SJCRH30 (cell line): ENCODE measurements around the gene PDCD1LG2. TPM values are rescaled to one million over a fixed set of nuclear protein-coding genes. Genes with fewer than 3 reads are reported as not detected.
A peak's percentile ranks its signal among the peaks of the same experiment; 100 is the strongest.

Experiments
- DNase-seq, 2 experiments: peaks; one replicate each; pipeline ENCODE4 v3.0.0-alpha.2; 2015 to 2020
- H3K27ac ChIP-seq: fragments of 250-450 bp; sonication (Bioruptor Pico); 2 replicates; pipeline ENCODE4 v1.5.1; 2020; ENCODE audit warnings: mild to moderate bottlenecking, moderate library complexity
- H3K27me3 ChIP-seq: fragments of 250-450 bp; sonication (Bioruptor Pico); 2 replicates; pipeline ENCODE4 v1.5.1; 2020; ENCODE audit warnings: mild to moderate bottlenecking, moderate library complexity
- H3K36me3 ChIP-seq: fragments of 250-450 bp; sonication (Bioruptor Pico); 2 replicates; pipeline ENCODE4 v1.5.1; 2020; ENCODE audit warnings: mild to moderate bottlenecking, moderate library complexity
- H3K4me1 ChIP-seq: fragments of 250-450 bp; sonication (Bioruptor Pico); 2 replicates; pipeline ENCODE4 v1.5.1; 2020; ENCODE audit warnings: mild to moderate bottlenecking, moderate library complexity
- H3K4me3 ChIP-seq: fragments of 250-450 bp; sonication (Bioruptor Pico); 2 replicates; pipeline ENCODE4 v1.5.1; 2020; ENCODE audit warnings: mild to moderate bottlenecking, moderate library complexity
- H3K9me3 ChIP-seq: fragments of 250-450 bp; sonication (Bioruptor Pico); replicated peaks from 2 replicates; pipeline ENCODE4 v1.5.1; 2020; ENCODE audit warnings: mild to moderate bottlenecking, moderate library complexity
- total RNA-seq: library from RNA; depleted of rRNA; stranded (reverse); fragments of >200 nt; shearing (Covaris generic); gene quantifications from 2 replicates; pipeline ENCODE4 v1.2.3, GENCODE V29; 2014

The PDCD1LG2 gene
- total RNA-seq, 1 experiment from 2014 or later: 0.59 TPM

GRCh38 chr9:5532790-5533189, 22.5 kb downstream of the PDCD1LG2 start:
- no peaks in the 10 kb centered on the region for H3K9me3 ChIP-seq
- H3K27ac ChIP-seq: no peak overlapping the region
- H3K36me3 ChIP-seq: no peaks in the 10 kb centered on the region
- H3K4me1 ChIP-seq: peaks cover 39% of the 10 kb centered on the region
- no peak overlapping the region for H3K4me3 ChIP-seq
- no peaks in the 10 kb centered on the region for H3K27me3 ChIP-seq
- no peak for DNase-seq

GRCh38 chr9:5536684-5537083, 26.4 kb downstream of the PDCD1LG2 start:
- no peak overlapping the region for H3K27ac ChIP-seq
- H3K4me1 ChIP-seq: peaks cover 22% of the 10 kb centered on the region
- no peaks in the 10 kb centered on the region for H3K27me3 ChIP-seq
- H3K36me3 ChIP-seq: no peaks in the 10 kb centered on the region
- no peaks in the 10 kb centered on the region for H3K9me3 ChIP-seq
- DNase-seq: no peak
- no peak overlapping the region for H3K4me3 ChIP-seq

- no peaks in the 10 kb centered on the region for H3K36me3 ChIP-seq
Observed at GRCh38 chr9:5543875-5544702, 33.8 kb downstream of the PDCD1LG2 start.

GRCh38 chr9:5549658-5550650, 39.6 kb downstream of the PDCD1LG2 start:
- peaks cover 20% of the 10 kb centered on the region for H3K4me1 ChIP-seq
- H3K27ac ChIP-seq: no peak overlapping the region
- H3K27me3 ChIP-seq: no peaks in the 10 kb centered on the region; the same call in 1 of the 2 replicates
- no peaks in the 10 kb centered on the region for H3K9me3 ChIP-seq
- no peaks in the 10 kb centered on the region for H3K36me3 ChIP-seq
- no peak overlapping the region for H3K4me3 ChIP-seq
- DNase-seq: no peak

More at GRCh38 chr9:5543875-5544702, 33.8 kb downstream of the PDCD1LG2 start:
- H3K4me1 ChIP-seq: no peaks in the 10 kb centered on the region
- no peaks in the 10 kb centered on the region; the same call in 1 of the 2 replicates for H3K27me3 ChIP-seq
- no peak overlapping the region for H3K27ac ChIP-seq
- no peaks in the 10 kb centered on the region for H3K9me3 ChIP-seq
- no peak overlapping the region for H3K4me3 ChIP-seq
- no peak for DNase-seq

GRCh38 chr9:5551368-5552150, 41.2 kb downstream of the PDCD1LG2 start:
- no peaks in the 10 kb centered on the region for H3K9me3 ChIP-seq
- no peaks in the 10 kb centered on the region for H3K36me3 ChIP-seq
- DNase-seq: no peak
- H3K4me3 ChIP-seq: no peak overlapping the region
- H3K27ac ChIP-seq: no peak overlapping the region
- H3K27me3 ChIP-seq: no peaks in the 10 kb centered on the region
- peaks cover 20% of the 10 kb centered on the region for H3K4me1 ChIP-seq

GRCh38 chr9:5552301-5552700, 42.0 kb downstream of the PDCD1LG2 start:
- Histone ChIP-seq H3K4me1 (peaks cover 20% of the 10 kb centered on the region), H3K4me3 (no peak overlapping the region), H3K27ac (no peak overlapping the region), H3K9me3 (no peaks in the 10 kb centered on the region), H3K27me3 (no peaks in the 10 kb centered on the region), H3K36me3 (no peaks in the 10 kb centered on the region)
- no peak for DNase-seq

GRCh38 chr9:5553211-5553610, 42.9 kb downstream of the PDCD1LG2 start:
- Histone ChIP-seq H3K27ac (peak overlapping the region; percentile 21; the same call in 1 of the 2 replicates), H3K27me3 (no peaks in the 10 kb centered on the region), H3K9me3 (no peaks in the 10 kb centered on the region), H3K4me1 (peaks cover 20% of the 10 kb centered on the region), H3K4me3 (no peak overlapping the region), H3K36me3 (no peaks in the 10 kb centered on the region)
- DNase-seq: peak in 1 of 2 experiments; percentile 36

GRCh38 chr9:5554254-5554653, 43.9 kb downstream of the PDCD1LG2 start:
- Histone ChIP-seq H3K27ac (no peak overlapping the region), H3K27me3 (no peaks in the 10 kb centered on the region), H3K9me3 (no peaks in the 10 kb centered on the region), H3K4me3 (no peak overlapping the region), H3K4me1 (peaks cover 20% of the 10 kb centered on the region), H3K36me3 (no peaks in the 10 kb centered on the region)
- no peak for DNase-seq

- peaks cover 20% of the 10 kb centered on the region for H3K4me1 ChIP-seq
- no peaks in the 10 kb centered on the region for H3K27me3 ChIP-seq
- no peaks in the 10 kb centered on the region for H3K9me3 ChIP-seq
- DNase-seq: no peak
- no peak overlapping the region for H3K4me3 ChIP-seq
- H3K36me3 ChIP-seq: no peaks in the 10 kb centered on the region
- H3K27ac ChIP-seq: no peak overlapping the region
Observed at GRCh38 chr9:5556101-5556705, 45.9 kb downstream of the PDCD1LG2 start.

GRCh38 chr9:5557606-5558587, 47.6 kb downstream of the PDCD1LG2 start:
- no peak overlapping the region; the same call in 1 of the 2 replicates for H3K27ac ChIP-seq
- no peaks in the 10 kb centered on the region for H3K27me3 ChIP-seq
- peak in 1 of 2 experiments; percentile 13 for DNase-seq

GRCh38 chr9:5559659-5560058, 49.3 kb downstream of the PDCD1LG2 start:
- Histone ChIP-seq H3K27me3 (no peaks in the 10 kb centered on the region), H3K4me3 (no peak overlapping the region), H3K9me3 (no peaks in the 10 kb centered on the region), H3K36me3 (no peaks in the 10 kb centered on the region), H3K27ac (no peak overlapping the region), H3K4me1 (peaks cover 2% of the 10 kb centered on the region)
- no peak for DNase-seq

More at GRCh38 chr9:5557606-5558587, 47.6 kb downstream of the PDCD1LG2 start:
- Histone ChIP-seq H3K36me3 (no peaks in the 10 kb centered on the region), H3K4me1 (peaks cover 18% of the 10 kb centered on the region), H3K9me3 (no peaks in the 10 kb centered on the region), H3K4me3 (no peak overlapping the region)

- Histone ChIP-seq H3K27ac (no peak overlapping the region), H3K4me3 (no peak overlapping the region), H3K9me3 (no peaks in the 10 kb centered on the region), H3K27me3 (no peaks in the 10 kb centered on the region), H3K36me3 (no peaks in the 10 kb centered on the region), H3K4me1 (no peaks in the 10 kb centered on the region)
- DNase-seq: no peak
Observed at GRCh38 chr9:5560443-5561100, 50.2 kb downstream of the PDCD1LG2 start.
